GM18520 (cell line): ENCODE data around the gene TMCC3.
A peak's percentile ranks its signal among the peaks of the same experiment; 100 is the strongest.

Experiments
- ATAC-seq: cut with Tn5 transposase; IDR thresholded peaks from one replicate; pipeline ENCODE4 v1.9.1; 2021; ENCODE audit not compliant: unreplicated experiment

The TMCC3 gene

GRCh38 chr12:94674051-94674451 lies 23.7 kb upstream of the TMCC3 start:
- no peak for ATAC-seq

- no peak for ATAC-seq
Measured at GRCh38 chr12:94673496-94673895, 23.1 kb upstream of the TMCC3 start.

- no peak for ATAC-seq
Measured at GRCh38 chr12:94671917-94672316, 21.6 kb upstream of the TMCC3 start.

- ATAC-seq, result no peak
Measured at GRCh38 chr12:94670898-94671297, 20.5 kb upstream of the TMCC3 start.

GRCh38 chr12:94670075-94670474 lies 19.7 kb upstream of the TMCC3 start:
- ATAC-seq, result no peak

- ATAC-seq, result no peak
Measured at GRCh38 chr12:94667031-94667540, 16.7 kb upstream of the TMCC3 start.

GRCh38 chr12:94666158-94666557 lies 15.8 kb upstream of the TMCC3 start:
- ATAC-seq, result no peak

- no peak for ATAC-seq
Measured at GRCh38 chr12:94663702-94664101, 13.3 kb upstream of the TMCC3 start.

- ATAC-seq, result no peak
Measured at GRCh38 chr12:94663071-94663470, 12.7 kb upstream of the TMCC3 start.

- no peak for ATAC-seq
Measured at GRCh38 chr12:94660436-94660835, 10.1 kb upstream of the TMCC3 start.

GRCh38 chr12:94659346-94659930 lies 9.1 kb upstream of the TMCC3 start:
- ATAC-seq, result no peak

- no peak for ATAC-seq
Measured at GRCh38 chr12:94658931-94659330, 8.6 kb upstream of the TMCC3 start.

- ATAC-seq, result no peak
Measured at GRCh38 chr12:94656556-94656955, 6.2 kb upstream of the TMCC3 start.

- ATAC-seq, result peak; percentile 20
Measured at GRCh38 chr12:94649349-94650142, 811 bp downstream of the TMCC3 start.

GRCh38 chr12:94648578-94648977 lies 1.8 kb downstream of the TMCC3 start:
- no peak for ATAC-seq

GRCh38 chr12:94644141-94644979 lies 6.0 kb downstream of the TMCC3 start:
- ATAC-seq, result no peak

- ATAC-seq, result no peak
Measured at GRCh38 chr12:94643606-94644005, 6.8 kb downstream of the TMCC3 start.

- no peak for ATAC-seq
Measured at GRCh38 chr12:94641283-94641682, 9.1 kb downstream of the TMCC3 start.

- peak; percentile 71 for ATAC-seq
Measured at GRCh38 chr12:94640134-94640928, 10.0 kb downstream of the TMCC3 start.

- ATAC-seq, result no peak
Measured at GRCh38 chr12:94638521-94638920, 11.8 kb downstream of the TMCC3 start.
